ENCODE data around the gene FBXO45. TPM values are rescaled to one million over a fixed set of nuclear protein-coding genes. Genes with fewer than 3 reads are reported as not detected.

Gene FBXO45
- total RNA-seq, 1 experiment from 2014 or later, result 18.6 TPM

- no peaks in the 10 kb centered on the region for H4K20me1 ChIP-seq (ENCODE audit: control insufficient read depth, insufficient read depth, insufficient read length)
- peaks cover 8% of the 10 kb centered on the region for H3K23me2 ChIP-seq (ENCODE audit: insufficient read length, low read depth, low read length, poor library complexity, severe bottlenecking)
- no peak overlapping the region for H4K8ac ChIP-seq (replicated peaks; ENCODE audit: insufficient read length, low read depth, low read length)
- no peak overlapping the region for H2BK120ac ChIP-seq (ENCODE audit: low read depth, low read length, poor library complexity, severe bottlenecking)
- H2AFZ ChIP-seq (ENCODE audit: low read length), result no peak overlapping the region
- no peak for DNase-seq
- H4K91ac ChIP-seq (ENCODE audit: insufficient read length, low read depth, low read length), result no peak overlapping the region
- H2BK20ac ChIP-seq (ENCODE audit: low read depth, low read length, poor library complexity, severe bottlenecking), result no peak overlapping the region
- no peak for TF ChIP-seq CTCF (conservative IDR thresholded peaks at IDR 0.05)
- H3K27ac ChIP-seq (ENCODE audit: insufficient read length, low read depth, low read length), result no peak overlapping the region
- no peak overlapping the region for H3K18ac ChIP-seq (ENCODE audit: insufficient read length, low read depth, low read length)
- H3K23ac ChIP-seq (ENCODE audit: insufficient read length, low read depth, low read length), result no peak overlapping the region
- H2BK5ac ChIP-seq (ENCODE audit: insufficient read length, low read length), result no peak overlapping the region
- H3K4ac ChIP-seq (ENCODE audit: low read depth, low read length), result no peak overlapping the region
- Mint-ChIP-seq H3K36me3 (ENCODE audit: insufficient read depth in 1 of 3, low read depth in 3 of 3) (peaks cover 0 to 5% (median 0%) of the 10 kb centered on the region in 3 experiments; a peak in 2 of 7 replicates), H3K27me3 (ENCODE audit: low read depth) (no peaks in the 10 kb centered on the region; the same call in 1 of the 2 replicates), H3K9me3 (no peaks in the 10 kb centered on the region), H3K27ac (no peak overlapping the region), H3K4me1 (peaks cover 33 to 35% of the 10 kb centered on the region in 2 experiments), H3K4me3 (no peak overlapping the region)
- no peak overlapping the region for H3K14ac ChIP-seq (ENCODE audit: insufficient read depth, low read length)
- no peak overlapping the region for H3K9ac ChIP-seq (ENCODE audit: extremely low read depth, insufficient read length, low read length)
- WGBS (ENCODE audit: extremely low coverage, insufficient read length, low lambda C conversion rate), result no CpG with 5 or more reads among the region's 2 CpGs
- H3K27me3 ChIP-seq (ENCODE audit: insufficient read depth, low read length), result no peaks in the 10 kb centered on the region
- no peaks in the 10 kb centered on the region for H3K79me1 ChIP-seq (ENCODE audit: insufficient read depth, low read depth, low read length, poor library complexity, severe bottlenecking)
- no peak overlapping the region for H2AK5ac ChIP-seq (ENCODE audit: insufficient read length, low read length)
- no peak overlapping the region for H3K4me2 ChIP-seq (ENCODE audit: insufficient read depth, insufficient read length, low read length)
- H2BK12ac ChIP-seq (ENCODE audit: insufficient read length, low read depth, low read length), result no peak overlapping the region
- H4K5ac ChIP-seq (ENCODE audit: insufficient read length, low read depth, low read length), result no peak overlapping the region
- H3K56ac ChIP-seq (ENCODE audit: insufficient read length, low read depth, low read length), result no peak overlapping the region
- no peaks in the 10 kb centered on the region for H3K79me2 ChIP-seq (ENCODE audit: insufficient read depth, low read length)
- H2BK15ac ChIP-seq (ENCODE audit: low read depth, low read length), result no peak overlapping the region
- H3T11ph ChIP-seq (ENCODE audit: low read length), result no peak overlapping the region
- H3K9me3 ChIP-seq (ENCODE audit: control insufficient read depth, low read depth, low read length), result no peaks in the 10 kb centered on the region
- peaks cover 2% of the 10 kb centered on the region; the same call in 1 of the 2 replicates for H3K4me1 ChIP-seq (ENCODE audit: insufficient read depth, low read length)
Measured at GRCh38 chr3:196629228-196629627, 60.8 kb downstream of the FBXO45 start.

Measured in H9 (cell line).